Memory B cell (primary cell): ENCODE data around the gene HLCS.

Source experiments
- ATAC-seq: fragments of 150-1000 bp; cut with Tn5 transposase; 2 replicates; pipeline ENCODE4 v1.10.0; 2021; ENCODE audit warnings: low read depth, mild to moderate bottlenecking, moderate library complexity
- DNase-seq, 2 donors: peaks; one replicate each; pipeline ENCODE4 v3.0.0; 2022; ENCODE audit warnings: low spot score in 2 of 2
- H3K27ac Mint-ChIP-seq: one replicate; pipeline ENCODE4 v1.8.0; 2022; ENCODE audit warnings: mild to moderate bottlenecking, moderate library complexity, mixed read lengths
- H3K27me3 Mint-ChIP-seq: one replicate; pipeline ENCODE4 v1.8.0; 2022; ENCODE audit warnings: mixed read lengths
- H3K36me3 Mint-ChIP-seq: one replicate; pipeline ENCODE4 v1.8.0; 2022; ENCODE audit warnings: mild to moderate bottlenecking, mixed read lengths
- H3K4me1 Mint-ChIP-seq: one replicate; pipeline ENCODE4 v1.8.0; 2022; ENCODE audit warnings: mixed read lengths
- H3K4me3 Mint-ChIP-seq: one replicate; pipeline ENCODE4 v1.8.0; 2022; ENCODE audit warnings: mild to moderate bottlenecking, moderate library complexity, mixed read lengths
- H3K9me3 Mint-ChIP-seq: one replicate; pipeline ENCODE4 v1.8.0; 2022; ENCODE audit warnings: mixed read lengths

Gene HLCS

DNA sequence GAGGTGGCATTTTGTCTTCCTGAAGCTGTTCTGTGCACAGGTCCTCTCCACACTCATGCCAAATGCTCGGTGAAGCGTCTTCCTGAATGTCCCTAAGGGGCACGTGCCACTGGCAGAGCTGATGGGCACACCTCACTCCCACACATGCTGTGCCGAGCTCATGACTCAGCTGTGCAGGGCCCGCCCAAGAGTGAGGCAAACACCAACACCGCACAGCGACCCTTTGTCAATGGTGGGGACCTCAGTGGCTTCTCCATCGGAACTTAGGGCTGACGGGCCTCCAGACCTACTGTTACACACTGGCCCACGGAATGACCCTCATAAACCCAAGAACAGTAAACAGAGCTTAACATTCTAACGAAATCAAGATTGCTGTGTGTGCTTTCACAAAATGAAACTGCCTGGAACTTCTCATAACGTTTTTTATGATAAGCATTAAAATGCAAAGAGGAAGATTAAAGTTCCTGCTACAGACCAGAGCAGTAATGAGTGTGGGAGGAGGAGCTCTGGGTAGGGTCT lies 178.3 kb downstream of the HLCS start:
- Mint-ChIP-seq H3K27me3 (no peaks in the 10 kb centered on the region), H3K27ac (no peak overlapping the region), H3K36me3 (peaks cover 13% of the 10 kb centered on the region), H3K9me3 (no peaks in the 10 kb centered on the region), H3K4me1 (no peaks in the 10 kb centered on the region), H3K4me3 (no peak overlapping the region)
- ATAC-seq (no peak), DNase-seq (no peak)

DNA sequence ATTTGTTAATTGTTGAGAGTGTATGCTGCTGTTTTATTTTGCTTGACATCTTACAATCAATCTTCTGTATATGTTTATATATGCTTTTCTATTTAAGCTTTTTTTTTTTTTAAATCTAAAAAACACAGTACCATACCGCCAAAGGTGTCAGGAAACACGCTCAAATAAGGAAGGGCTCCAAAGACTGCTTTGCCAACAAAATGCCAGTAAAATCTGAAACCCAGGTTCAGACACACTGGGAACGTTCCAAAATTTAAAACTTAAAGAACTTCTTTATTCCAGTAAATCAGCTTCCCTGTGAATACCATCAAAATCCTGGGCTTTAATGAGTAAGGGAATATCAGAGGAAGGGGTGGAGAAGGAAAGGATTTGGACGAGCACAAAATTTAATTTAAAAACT lies 180.3 kb downstream of the HLCS start:
- no peaks in the 10 kb centered on the region for H3K4me1 Mint-ChIP-seq
- no peaks in the 10 kb centered on the region for H3K9me3 Mint-ChIP-seq
- no peaks in the 10 kb centered on the region for H3K27me3 Mint-ChIP-seq
- no peak overlapping the region for H3K27ac Mint-ChIP-seq
- no peak overlapping the region for H3K4me3 Mint-ChIP-seq
- ATAC-seq (no peak), DNase-seq (no peak)
- H3K36me3 Mint-ChIP-seq, result peaks cover 13% of the 10 kb centered on the region

- H3K4me3 Mint-ChIP-seq, result no peak overlapping the region
- H3K4me1 Mint-ChIP-seq, result no peaks in the 10 kb centered on the region
- ATAC-seq (no peak), DNase-seq (no peak)
- no peak overlapping the region for H3K27ac Mint-ChIP-seq
- H3K9me3 Mint-ChIP-seq, result no peaks in the 10 kb centered on the region
- no peaks in the 10 kb centered on the region for H3K27me3 Mint-ChIP-seq
- peaks cover 8% of the 10 kb centered on the region for H3K36me3 Mint-ChIP-seq
Measured at GRCh38 chr21:36785615-36786014, 180.9 kb downstream of the HLCS start.

- H3K9me3 Mint-ChIP-seq, result no peaks in the 10 kb centered on the region
- ATAC-seq (no peak), DNase-seq (no peak)
- H3K27me3 Mint-ChIP-seq, result no peaks in the 10 kb centered on the region
- H3K4me3 Mint-ChIP-seq, result no peak overlapping the region
- H3K36me3 Mint-ChIP-seq, result peaks cover 5% of the 10 kb centered on the region
- no peaks in the 10 kb centered on the region for H3K4me1 Mint-ChIP-seq
- no peak overlapping the region for H3K27ac Mint-ChIP-seq
Measured at GRCh38 chr21:36784947-36785346, 181.5 kb downstream of the HLCS start.

- no peaks in the 10 kb centered on the region for H3K27me3 Mint-ChIP-seq
- H3K27ac Mint-ChIP-seq, result no peak overlapping the region
- DNase-seq, result no peak
- peaks cover 10% of the 10 kb centered on the region for H3K36me3 Mint-ChIP-seq
- peaks cover 2% of the 10 kb centered on the region for H3K9me3 Mint-ChIP-seq
- no peaks in the 10 kb centered on the region for H3K4me1 Mint-ChIP-seq
- no peak for ATAC-seq
- H3K4me3 Mint-ChIP-seq, result no peak overlapping the region
Measured at GRCh38 chr21:36783612-36784374, 182.7 kb downstream of the HLCS start.

DNA sequence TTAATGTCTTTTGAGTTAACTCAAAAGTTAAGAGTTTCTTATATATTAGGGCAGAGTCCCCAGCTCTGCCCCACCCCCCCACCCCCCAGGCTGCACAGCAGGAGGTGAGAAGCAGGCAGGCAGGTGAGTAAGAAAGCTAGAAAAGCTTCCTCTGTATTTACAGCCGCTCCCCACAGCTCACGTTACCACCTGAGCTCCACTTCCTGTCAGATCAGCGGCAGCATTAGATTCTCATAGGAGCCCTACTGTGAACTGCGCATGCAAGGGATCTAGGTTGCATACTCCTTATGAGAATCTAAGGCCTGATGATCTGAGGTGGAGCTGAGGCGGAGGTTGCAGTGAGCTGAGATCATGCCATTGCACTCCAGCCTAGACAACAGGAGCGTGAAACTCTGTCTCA lies 185.6 kb downstream of the HLCS start:
- DNase-seq (no peak), ATAC-seq (no peak)
- H3K36me3 Mint-ChIP-seq, result peaks cover 6% of the 10 kb centered on the region
- H3K9me3 Mint-ChIP-seq, result peaks cover 2% of the 10 kb centered on the region
- H3K27ac Mint-ChIP-seq, result no peak overlapping the region
- H3K27me3 Mint-ChIP-seq, result no peaks in the 10 kb centered on the region
- no peak overlapping the region for H3K4me3 Mint-ChIP-seq
- H3K4me1 Mint-ChIP-seq, result no peaks in the 10 kb centered on the region

- Mint-ChIP-seq H3K27ac (no peak overlapping the region), H3K4me1 (no peaks in the 10 kb centered on the region), H3K36me3 (peaks cover 6% of the 10 kb centered on the region), H3K4me3 (no peak overlapping the region), H3K9me3 (peaks cover 2% of the 10 kb centered on the region), H3K27me3 (no peaks in the 10 kb centered on the region)
- ATAC-seq (no peak), DNase-seq (no peak)
Measured at GRCh38 chr21:36776981-36777617, 189.4 kb downstream of the HLCS start.

- Mint-ChIP-seq H3K36me3 (no peaks in the 10 kb centered on the region), H3K4me3 (no peak overlapping the region), H3K27me3 (no peaks in the 10 kb centered on the region), H3K4me1 (no peaks in the 10 kb centered on the region), H3K9me3 (no peaks in the 10 kb centered on the region), H3K27ac (no peak overlapping the region)
- ATAC-seq, result no peak
- DNase-seq, result no peak
Measured at GRCh38 chr21:36773995-36774394, 192.5 kb downstream of the HLCS start.

DNA sequence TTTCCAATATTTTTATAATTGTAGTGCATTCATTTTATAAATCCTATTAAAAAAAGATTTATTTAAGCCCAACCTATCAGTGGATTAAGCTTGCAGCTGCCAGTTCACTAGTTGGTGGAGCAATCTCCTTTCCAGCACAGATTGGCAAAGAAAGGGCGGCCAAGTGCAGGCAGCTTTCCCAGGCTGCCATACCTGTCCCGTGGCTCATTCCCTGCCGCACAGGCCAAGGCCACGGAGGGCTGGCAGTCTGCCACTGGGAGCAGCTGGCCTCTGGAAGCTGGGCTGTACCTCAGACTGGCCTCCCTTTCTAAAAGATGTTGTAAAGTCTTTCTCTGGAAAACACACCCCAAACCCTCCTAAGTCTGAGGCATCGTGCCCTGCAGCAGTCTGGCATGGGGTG lies 193.4 kb downstream of the HLCS start:
- Mint-ChIP-seq H3K9me3 (no peaks in the 10 kb centered on the region), H3K27me3 (no peaks in the 10 kb centered on the region), H3K27ac (no peak overlapping the region), H3K4me1 (no peaks in the 10 kb centered on the region), H3K36me3 (no peaks in the 10 kb centered on the region), H3K4me3 (no peak overlapping the region)
- DNase-seq (no peak), ATAC-seq (no peak)

- no peak for ATAC-seq
- no peaks in the 10 kb centered on the region for H3K9me3 Mint-ChIP-seq
Measured at GRCh38 chr21:36769051-36769839, 197.2 kb downstream of the HLCS start.

DNA sequence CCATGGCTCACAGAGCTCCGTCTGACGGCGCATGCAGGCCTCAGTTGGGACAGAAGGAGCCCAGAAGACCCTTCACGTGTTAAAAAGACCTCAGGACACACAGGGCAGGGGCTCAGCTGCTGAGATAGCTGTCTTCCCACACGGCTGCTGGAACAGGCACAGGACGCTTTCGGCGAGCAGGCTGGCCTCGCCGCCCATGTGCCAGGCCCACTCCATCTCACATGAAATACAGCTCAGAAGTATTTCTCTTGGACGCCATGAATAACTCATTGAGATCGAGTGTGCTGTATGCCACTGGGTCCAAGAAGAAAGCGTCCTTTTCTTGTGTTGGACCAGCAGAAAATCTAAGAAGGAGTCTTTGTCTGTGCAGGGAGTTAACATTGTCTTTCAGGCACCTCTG lies 198.0 kb downstream of the HLCS start:
- Mint-ChIP-seq H3K4me1 (no peaks in the 10 kb centered on the region), H3K36me3 (peaks cover 11% of the 10 kb centered on the region), H3K27me3 (no peaks in the 10 kb centered on the region), H3K4me3 (no peak overlapping the region), H3K9me3 (no peaks in the 10 kb centered on the region), H3K27ac (no peak overlapping the region)
- ATAC-seq (no peak), DNase-seq (no peak)

More at GRCh38 chr21:36769051-36769839, 197.2 kb downstream of the HLCS start:
- Mint-ChIP-seq H3K4me3 (no peak overlapping the region), H3K27ac (no peak overlapping the region), H3K4me1 (no peaks in the 10 kb centered on the region), H3K36me3 (peaks cover 6% of the 10 kb centered on the region), H3K27me3 (no peaks in the 10 kb centered on the region)
- no peak for DNase-seq

GRCh38 chr21:36767096-36767495 lies 199.4 kb downstream of the HLCS start:
- Mint-ChIP-seq H3K27me3 (no peaks in the 10 kb centered on the region), H3K4me1 (no peaks in the 10 kb centered on the region), H3K27ac (no peak overlapping the region), H3K36me3 (peaks cover 13% of the 10 kb centered on the region), H3K4me3 (no peak overlapping the region), H3K9me3 (no peaks in the 10 kb centered on the region)
- DNase-seq (no peak), ATAC-seq (no peak)

GRCh38 chr21:36766511-36766910 lies 200.0 kb downstream of the HLCS start:
- peaks cover 16% of the 10 kb centered on the region for H3K36me3 Mint-ChIP-seq
- no peak overlapping the region for H3K27ac Mint-ChIP-seq
- DNase-seq, result no peak
- H3K9me3 Mint-ChIP-seq, result no peaks in the 10 kb centered on the region
- H3K27me3 Mint-ChIP-seq, result no peaks in the 10 kb centered on the region
- H3K4me3 Mint-ChIP-seq, result no peak overlapping the region
- no peak for ATAC-seq
- H3K4me1 Mint-ChIP-seq, result no peaks in the 10 kb centered on the region

DNA sequence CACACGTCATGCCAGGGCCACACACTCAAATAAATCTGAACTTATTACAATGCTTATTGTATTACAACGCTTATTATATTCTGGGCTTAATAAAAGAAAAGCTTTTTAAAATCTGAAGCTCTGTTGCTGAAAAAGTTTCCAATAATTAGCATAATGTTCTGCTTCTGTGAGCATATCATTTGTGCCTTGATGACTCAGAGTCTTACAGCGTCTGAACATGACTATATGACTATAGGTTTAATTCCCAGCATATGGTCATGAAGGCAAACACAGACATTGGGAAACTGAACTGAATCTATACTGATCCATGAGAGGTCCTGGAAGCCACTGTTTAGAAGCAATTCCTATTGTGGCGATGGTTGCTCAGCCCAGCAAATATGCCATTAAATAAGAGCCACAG lies 201.2 kb downstream of the HLCS start:
- H3K36me3 Mint-ChIP-seq, result peaks cover 16% of the 10 kb centered on the region
- H3K4me3 Mint-ChIP-seq, result no peak overlapping the region
- no peak for ATAC-seq
- H3K4me1 Mint-ChIP-seq, result no peaks in the 10 kb centered on the region
- no peaks in the 10 kb centered on the region for H3K9me3 Mint-ChIP-seq
- no peak overlapping the region for H3K27ac Mint-ChIP-seq
- no peaks in the 10 kb centered on the region for H3K27me3 Mint-ChIP-seq
- DNase-seq, result no peak
